SK-N-SH (cell line): ENCODE data around the gene LYRM4. TPM values are rescaled to one million over a fixed set of nuclear protein-coding genes. Genes with fewer than 3 reads are reported as not detected.

ENCODE experiments used
- CTCF ChIA-PET: fragments of 300-600, 350-600 bp; formaldehyde crosslinking; extraction: SDS; loops from one replicate; lab custom pipeline; 2021; lab: Yijun Ruan, JAX
- POLR2A ChIA-PET: fragments of 350-600 bp; sonication (Branson Sonifier 250); formaldehyde crosslinking; extraction: SDS; loops from one replicate; lab custom pipeline; 2020; ENCODE audit warnings: antibody characterized with exemption, inconsistent platforms; lab: Yijun Ruan, JAX
- DNase-seq: peaks from one replicate; pipeline ENCODE4 v3.0.0; 2012
- H2AFZ ChIP-seq: fragments of 200-600 bp; sonication (generic); 2 replicates; pipeline ENCODE4 v1.8.1; 2016; ENCODE audit warnings: antibody characterized with exemption, mild to moderate bottlenecking, low read depth
- H3F3A ChIP-seq: fragments of 200-600 bp; sonication (generic); replicated peaks from 2 replicates; pipeline ENCODE3; 2016; ENCODE audit warnings: antibody characterized with exemption, mild to moderate bottlenecking; ENCODE audit not compliant: insufficient read depth
- H3K27ac ChIP-seq, 2 experiments: fragments of 200-500 bp in 1 of 2; fragments of 200-600 bp in 1 of 2; sonication (Bioruptor generic) in 1 of 2; sonication (generic), shearing (Covaris generic) in 1 of 2; 2 replicates each; pipeline versions ENCODE4 v1.5.1 to v1.6.1; 2014 to 2016; ENCODE audit warnings: low read depth in 2 of 2, inconsistent platforms in 1 of 2, low read length in 1 of 2, mild to moderate bottlenecking in 1 of 2, mixed read lengths in 1 of 2
- H3K27me3 ChIP-seq: fragments of 200-600 bp; sonication (generic), shearing (Covaris generic); 2 replicates; pipeline ENCODE4 v1.6.1; 2016; ENCODE audit warnings: mixed run types; ENCODE audit not compliant: insufficient read depth
- H3K36me3 ChIP-seq, 2 experiments: fragments of 200-500 bp in 1 of 2; fragments of 200-600 bp in 1 of 2; sonication (Bioruptor generic) in 1 of 2; sonication (generic) in 1 of 2; replicated peaks in 1 of 2; 2 replicates each; pipeline versions ENCODE3 to v1.5.1; 2014 to 2016; ENCODE audit warnings: low read length in 1 of 2, mild to moderate bottlenecking in 1 of 2; ENCODE audit not compliant: insufficient read depth in 2 of 2, control insufficient read depth in 1 of 2
- H3K4me1 ChIP-seq, 2 experiments: fragments of 200-500 bp in 1 of 2; fragments of 200-600 bp in 1 of 2; sonication (Bioruptor generic) in 1 of 2; sonication (generic), shearing (Covaris generic) in 1 of 2; 2 replicates each; pipeline versions ENCODE4 v1.5.1 to v1.6.1; 2014 to 2016; ENCODE audit warnings: low read depth in 1 of 2, low read length in 1 of 2, mixed run types in 1 of 2; ENCODE audit not compliant: insufficient read depth in 2 of 2, control insufficient read depth in 1 of 2
- H3K4me2 ChIP-seq: fragments of 200-600 bp; sonication (generic), shearing (Covaris generic); 2 replicates; pipeline ENCODE4 v1.6.1; 2017; ENCODE audit warnings: mixed run types
- H3K4me3 ChIP-seq, 2 experiments: fragments of 200-500 bp in 1 of 2; fragments of 200-600 bp in 1 of 2; sonication (Bioruptor generic) in 1 of 2; sonication (generic), shearing (Covaris generic) in 1 of 2; 2 replicates each; pipeline versions ENCODE4 v1.5.1 to v1.8.1; 2014 to 2016; ENCODE audit warnings: low read depth in 2 of 2, inconsistent platforms in 1 of 2, low read length in 1 of 2, mild to moderate bottlenecking in 1 of 2, mixed read lengths in 1 of 2, moderate library complexity in 1 of 2
- H3K79me2 ChIP-seq: fragments of 200-600 bp; sonication (generic); 2 replicates; pipeline ENCODE4 v1.8.1; 2017; ENCODE audit warnings: mild to moderate bottlenecking; ENCODE audit not compliant: insufficient read depth
- H3K9ac ChIP-seq: fragments of 200-600 bp; sonication (generic); 2 replicates; pipeline ENCODE4 v1.6.1; 2017; ENCODE audit warnings: mixed run types
- H3K9me2 ChIP-seq: fragments of 200-600 bp; sonication (generic); 2 replicates; pipeline ENCODE4 v1.6.1; 2017; ENCODE audit warnings: mixed run types
- H3K9me3 ChIP-seq: fragments of 200-600 bp; sonication (generic); 2 replicates; pipeline ENCODE4 v1.6.1; 2017; ENCODE audit warnings: mixed run types, mild to moderate bottlenecking, moderate library complexity
- H4K20me1 ChIP-seq: fragments of 200-600 bp; sonication (generic); 2 replicates; pipeline ENCODE4 v1.6.1; 2017; ENCODE audit warnings: mild to moderate bottlenecking, mixed run types; ENCODE audit not compliant: insufficient read depth
- CTCF ChIP-seq: fragments of 200-600 bp; sonication (generic); IDR thresholded peaks from 2 replicates; pipeline ENCODE4 v1.6.1; 2017; ENCODE audit warnings: antibody characterized with exemption, mild to moderate bottlenecking, moderate library complexity
- FOXJ3 ChIP-seq: sonication (generic); formaldehyde crosslinking; IDR thresholded peaks from 2 replicates; pipeline ENCODE4 v1.5.1; 2020; ENCODE audit warnings: mild to moderate bottlenecking, missing genetic modification reagents
- GATA2 ChIP-seq: sonication (generic); formaldehyde crosslinking; IDR thresholded peaks from 2 replicates; pipeline ENCODE4 v1.5.0; 2020; ENCODE audit warnings: mild to moderate bottlenecking, missing genetic modification reagents
- JUND ChIP-seq: IDR thresholded peaks from 2 replicates; pipeline ENCODE4 v1.4.0; 2012
- MEF2A ChIP-seq: IDR thresholded peaks from 2 replicates; pipeline ENCODE4 v1.4.0; 2012; ENCODE audit warnings: low read depth, borderline replicate concordance
- NRF1 ChIP-seq: IDR thresholded peaks from 2 replicates; pipeline ENCODE4 v1.6.1; 2012; ENCODE audit warnings: low read depth, mild to moderate bottlenecking, low read length
- PBX3 ChIP-seq: IDR thresholded peaks from 2 replicates; pipeline ENCODE4; 2012
- REST ChIP-seq: IDR thresholded peaks from 2 replicates; pipeline ENCODE4 v1.6.1; 2012; ENCODE audit warnings: mild to moderate bottlenecking, low read depth, low read length, moderate library complexity
- SMC3 ChIP-seq: IDR thresholded peaks from 2 replicates; pipeline ENCODE4 v1.6.1; 2012; ENCODE audit warnings: low read depth, low read length, improper control_type of control experiment
- TCF12 ChIP-seq: IDR thresholded peaks from 2 replicates; pipeline ENCODE4 v1.4.0; 2012
- YY1 ChIP-seq: IDR thresholded peaks from 2 replicates; pipeline ENCODE4 v1.4.0; 2012; ENCODE audit warnings: low read depth, mild to moderate bottlenecking
- ZBTB33 ChIP-seq: IDR thresholded peaks from 2 replicates; pipeline ENCODE4 v1.4.0; 2012; ENCODE audit warnings: low read depth, borderline replicate concordance
- WGBS: methylation state at CpG from one replicate; pipeline ENCODE4 v1.1.6; 2017; ENCODE audit warnings: low lambda C conversion rate; 5-methylcytosine and 5-hydroxymethylcytosine counted together
- polyA plus RNA-seq, 3 experiments: library from polyadenylated mRNA; depleted of rRNA; stranded (reverse); fragments of >200 nt; gene quantifications; 2 replicates each; pipeline ENCODE4 v1.2.3, GENCODE V29; 2012

The LYRM4 gene
- polyA plus RNA-seq, 1 of the 3 experiments (the other 2 are of a cell fraction): 37.2 TPM

- 91% methylated on average over 5 of the region's 5 CpGs for WGBS
- DNase-seq: no peak
- Histone ChIP-seq H3K9me3 (no peaks in the 10 kb centered on the region), H3F3A (peaks cover 11% of the 10 kb centered on the region)
- TF ChIP-seq ZBTB33 (no peak), JUND (no peak), FOXJ3 (CRISPR knock-in tag) (no peak), SMC3 (no peak), TCF12 (no peak), NRF1 (no peak), GATA2 (CRISPR knock-in tag) (no peak), YY1 (no peak), MEF2A (no peak), PBX3 (no peak), REST (no peak), CTCF (no peak)
- TF ChIP-seq, all 33 proteins: peak for 0
- CTCF ChIA-PET: interaction anchor here (0.6 to 1.7 kb wide), 3 partner anchors 11 to 1379 kb away, joined by 3 to 6 read pairs (median 4); no protein-coding TSS in a partner anchor
- no peaks in the 10 kb centered on the region for H3K9me2 ChIP-seq
- no peaks in the 10 kb centered on the region for H3K79me2 ChIP-seq
- H4K20me1 ChIP-seq: no peaks in the 10 kb centered on the region
- POLR2A ChIA-PET: no interaction called here
- no peaks in the 10 kb centered on the region for H3K27me3 ChIP-seq
- H3K4me1 ChIP-seq: peaks cover 9 to 10% of the 10 kb centered on the region in 2 experiments
- no peaks in the 10 kb centered on the region for H3K36me3 ChIP-seq
- H3K27ac ChIP-seq: no peak overlapping the region
- H3K4me3 ChIP-seq: no peak overlapping the region
- no peak overlapping the region for H3K9ac ChIP-seq
- no peak overlapping the region for H3K4me2 ChIP-seq
- H2AFZ ChIP-seq: no peak overlapping the region
Observed at GRCh38 chr6:5156627-5157026, 104.1 kb downstream of the LYRM4 start.
